ENCODE measurements around the gene CYP8B1.

CYP8B1 gene

DNA sequence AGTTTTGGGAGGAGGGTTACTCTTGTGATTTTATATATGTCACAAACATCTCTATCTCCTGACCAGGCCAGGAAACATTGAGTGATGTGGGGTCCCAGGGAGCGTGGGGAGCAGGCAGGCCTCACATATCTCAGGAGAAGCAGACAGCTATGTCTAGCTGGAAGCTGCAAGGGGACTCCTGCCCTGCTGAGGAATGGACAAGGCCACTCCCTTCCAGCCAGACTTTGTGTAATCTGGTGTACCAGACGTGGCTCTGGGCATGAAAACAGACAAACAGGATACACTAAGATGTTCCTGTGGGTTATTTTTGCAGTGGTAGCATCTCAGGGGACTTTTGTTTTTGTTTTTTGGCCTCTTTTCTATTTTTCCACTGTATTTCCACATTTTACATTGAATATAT, 23.2 kb downstream of the CYP8B1 start:
- no peak overlapping the region for H3K23ac ChIP-seq (ENCODE audit: low read length)
- no peak overlapping the region for H2BK120ac ChIP-seq (ENCODE audit: insufficient read depth, low read length, poor library complexity)

DNA sequence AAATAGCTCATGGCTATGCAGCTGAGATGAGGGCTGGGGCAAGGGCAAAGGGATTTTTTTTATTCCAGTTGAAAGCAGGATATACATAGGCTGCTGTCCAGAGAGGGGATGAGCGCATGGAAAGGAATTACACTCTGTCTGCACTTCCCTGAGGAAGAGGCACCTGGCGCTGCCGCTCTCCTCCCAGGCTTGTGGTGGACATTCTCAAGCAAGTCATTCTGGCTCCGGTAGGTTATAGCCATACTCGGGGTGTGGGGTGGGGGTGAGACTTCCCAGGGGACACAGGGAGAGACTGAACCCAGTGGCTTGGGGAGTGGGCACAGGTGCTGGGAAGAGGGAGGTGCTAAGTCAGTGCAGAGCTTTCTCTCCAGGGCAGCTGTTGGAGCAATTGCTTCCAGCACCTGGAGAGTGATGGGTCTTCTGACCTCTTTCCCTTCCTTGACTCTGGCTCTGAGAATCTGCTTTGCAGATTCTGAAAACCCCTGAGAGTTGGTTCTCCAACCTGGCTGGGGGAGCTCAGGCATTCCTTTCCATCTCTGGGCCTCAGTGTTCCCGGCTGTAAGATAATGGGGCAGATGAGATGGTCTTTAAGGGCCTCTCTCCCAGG, 24.3 kb downstream of the CYP8B1 start:
- no peak overlapping the region for H3K23ac ChIP-seq (ENCODE audit: low read length)
- no peak overlapping the region for H3K9ac ChIP-seq (ENCODE audit: low read length)
- H3K9me3 ChIP-seq (ENCODE audit: insufficient read depth, low read depth, low read length), result no peaks in the 10 kb centered on the region
- no peak overlapping the region for H2AFZ ChIP-seq (ENCODE audit: insufficient read depth, low read length, poor library complexity)
- no peak overlapping the region for H3K4me2 ChIP-seq (ENCODE audit: low read length)
- H3K79me2 ChIP-seq (ENCODE audit: control insufficient read depth, insufficient read depth, low read length, poor library complexity), result peaks cover 1% of the 10 kb centered on the region
- H4K91ac ChIP-seq (ENCODE audit: low read depth, low read length), result no peak overlapping the region
- no peak overlapping the region for H4K12ac ChIP-seq (ENCODE audit: low read depth, low read length)
- H2BK120ac ChIP-seq (ENCODE audit: insufficient read depth, low read length, poor library complexity), result no peak overlapping the region
- no peak for DNase-seq
- no peaks in the 10 kb centered on the region for H3K79me1 ChIP-seq (ENCODE audit: low read length)
- H3K27ac ChIP-seq (ENCODE audit: low read depth, low read length), result no peak overlapping the region
- H2BK12ac ChIP-seq (ENCODE audit: low read length), result no peak overlapping the region
- H3K4ac ChIP-seq (ENCODE audit: low read depth, low read length), result no peak overlapping the region
- peaks cover 0 to 3% of the 10 kb centered on the region in 2 experiments for H3K36me3 ChIP-seq (ENCODE audit: control insufficient read depth in 1 of 2, insufficient read depth in 2 of 2, low read length in 2 of 2)
- H3K18ac ChIP-seq (ENCODE audit: low read length), result no peak overlapping the region
- H4K8ac ChIP-seq (ENCODE audit: low read depth, low read length), result no peak overlapping the region
- no peak overlapping the region for H3K14ac ChIP-seq (ENCODE audit: low read length)
- peaks cover 5 to 11% of the 10 kb centered on the region in 2 experiments for H3K4me1 ChIP-seq (ENCODE audit: control insufficient read depth in 1 of 2, insufficient read depth in 2 of 2, low read length in 2 of 2)
- no peaks in the 10 kb centered on the region for H3K27me3 ChIP-seq (ENCODE audit: insufficient read depth, low read length)
- WGBS (ENCODE audit: extremely low coverage, insufficient coverage, insufficient read length), result no CpG with 5 or more reads among the region's 6 CpGs
- H3K4me3 ChIP-seq (ENCODE audit: low read depth, low read length), result no peak overlapping the region
- no peak overlapping the region for H2AK5ac ChIP-seq (ENCODE audit: low read length)
- H2BK5ac ChIP-seq (ENCODE audit: low read depth, low read length, poor library complexity), result no peak overlapping the region

More for the DNA sequence above, 23.2 kb downstream of the CYP8B1 start:
- Histone ChIP-seq H3K4me1 (ENCODE audit: control insufficient read depth in 1 of 2, insufficient read depth in 2 of 2, low read length in 2 of 2) (peaks cover 5 to 9% of the 10 kb centered on the region in 2 experiments), H3K9me3 (ENCODE audit: insufficient read depth, low read depth, low read length) (no peaks in the 10 kb centered on the region), H3K36me3 (ENCODE audit: control insufficient read depth in 1 of 2, insufficient read depth in 2 of 2, low read length in 2 of 2) (peaks cover 0 to 3% of the 10 kb centered on the region in 2 experiments), H2AK5ac (ENCODE audit: low read length) (no peak overlapping the region), H4K91ac (ENCODE audit: low read depth, low read length) (no peak overlapping the region), H3K79me1 (ENCODE audit: low read length) (no peaks in the 10 kb centered on the region), H3K4me2 (ENCODE audit: low read length) (no peak overlapping the region), H2BK12ac (ENCODE audit: low read length) (no peak overlapping the region), H3K27ac (ENCODE audit: low read depth, low read length) (no peak overlapping the region), H2AFZ (ENCODE audit: insufficient read depth, low read length, poor library complexity) (no peak overlapping the region), H3K14ac (ENCODE audit: low read length) (no peak overlapping the region), H3K4me3 (ENCODE audit: low read depth, low read length) (no peak overlapping the region), H3K79me2 (ENCODE audit: control insufficient read depth, insufficient read depth, low read length, poor library complexity) (no peaks in the 10 kb centered on the region), H3K27me3 (ENCODE audit: insufficient read depth, low read length) (no peaks in the 10 kb centered on the region), H4K12ac (ENCODE audit: low read depth, low read length) (no peak overlapping the region), H3K4ac (ENCODE audit: low read depth, low read length) (no peak overlapping the region), H3K18ac (ENCODE audit: low read length) (no peak overlapping the region), H4K8ac (ENCODE audit: low read depth, low read length) (no peak overlapping the region), H2BK5ac (ENCODE audit: low read depth, low read length, poor library complexity) (no peak overlapping the region), H3K9ac (ENCODE audit: low read length) (no peak overlapping the region)
- WGBS (ENCODE audit: extremely low coverage, insufficient coverage, insufficient read length), result no CpG with 5 or more reads among the region's 2 CpGs
- DNase-seq, result peak in 1 of 2 donors; percentile 23

DNA sequence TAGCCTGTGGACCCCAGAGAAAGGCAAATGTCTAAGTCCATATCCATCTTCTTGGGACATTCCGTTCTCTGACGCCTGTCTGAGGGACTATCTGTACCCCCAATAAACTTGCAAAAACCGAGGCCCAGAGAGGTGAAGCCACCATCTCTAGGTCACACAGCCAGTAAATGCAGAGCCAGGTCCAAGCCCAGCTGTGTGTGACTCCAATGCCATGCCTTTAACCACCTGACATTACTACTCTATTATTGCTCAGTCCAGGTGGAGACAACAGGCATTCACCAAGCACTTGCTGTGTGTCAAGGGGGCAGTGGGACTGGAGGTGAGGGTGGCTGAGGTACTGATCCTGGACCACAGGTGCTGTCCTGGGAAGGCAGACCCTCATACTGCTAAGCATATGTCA, 25.4 kb downstream of the CYP8B1 start:
- Histone ChIP-seq H4K12ac (ENCODE audit: low read depth, low read length) (no peak overlapping the region), H2BK5ac (ENCODE audit: low read depth, low read length, poor library complexity) (no peak overlapping the region), H4K8ac (ENCODE audit: low read depth, low read length) (no peak overlapping the region), H3K79me2 (ENCODE audit: control insufficient read depth, insufficient read depth, low read length, poor library complexity) (peaks cover 1% of the 10 kb centered on the region), H2AFZ (ENCODE audit: insufficient read depth, low read length, poor library complexity) (no peak overlapping the region), H2BK12ac (ENCODE audit: low read length) (no peak overlapping the region), H3K27ac (ENCODE audit: low read depth, low read length) (no peak overlapping the region), H3K9me3 (ENCODE audit: insufficient read depth, low read depth, low read length) (no peaks in the 10 kb centered on the region), H3K14ac (ENCODE audit: low read length) (no peak overlapping the region), H3K4ac (ENCODE audit: low read depth, low read length) (no peak overlapping the region), H3K4me1 (ENCODE audit: control insufficient read depth in 1 of 2, insufficient read depth in 2 of 2, low read length in 2 of 2) (peaks cover 5 to 11% of the 10 kb centered on the region in 2 experiments), H3K27me3 (ENCODE audit: insufficient read depth, low read length) (no peaks in the 10 kb centered on the region), H3K79me1 (ENCODE audit: low read length) (no peaks in the 10 kb centered on the region), H3K18ac (ENCODE audit: low read length) (no peak overlapping the region), H4K91ac (ENCODE audit: low read depth, low read length) (no peak overlapping the region), H3K36me3 (ENCODE audit: control insufficient read depth in 1 of 2, insufficient read depth in 2 of 2, low read length in 2 of 2) (peaks cover 0 to 3% of the 10 kb centered on the region in 2 experiments), H3K4me3 (ENCODE audit: low read depth, low read length) (no peak overlapping the region), H3K23ac (ENCODE audit: low read length) (no peak overlapping the region), H2BK120ac (ENCODE audit: insufficient read depth, low read length, poor library complexity) (no peak overlapping the region), H2AK5ac (ENCODE audit: low read length) (no peak overlapping the region), H3K9ac (ENCODE audit: low read length) (no peak overlapping the region), H3K4me2 (ENCODE audit: low read length) (no peak overlapping the region)
- no peak for DNase-seq
- WGBS (ENCODE audit: extremely low coverage, insufficient coverage, insufficient read length), result no CpG with 5 or more reads among the region's 3 CpGs

DNA sequence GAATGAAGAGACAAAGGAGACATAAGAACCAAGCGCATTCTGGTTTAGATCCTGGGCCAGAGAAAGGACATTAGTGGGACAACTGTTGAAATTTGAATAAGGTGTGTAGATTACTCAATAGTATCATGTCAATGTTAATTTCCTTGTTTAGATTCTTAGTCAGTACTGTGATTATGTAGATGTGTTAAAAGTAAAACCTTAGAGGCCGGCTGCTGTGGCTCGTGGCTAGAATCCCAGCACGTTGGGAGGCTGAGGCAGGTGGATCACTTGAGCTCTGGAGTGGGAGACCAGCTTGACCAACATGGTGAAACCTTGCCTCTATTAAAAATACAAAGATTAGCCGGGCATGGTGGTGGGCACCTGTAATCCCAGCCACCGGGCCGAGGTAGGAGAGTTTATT, 26.7 kb downstream of the CYP8B1 start:
- no CpG with 5 or more reads among the region's 7 CpGs for WGBS (ENCODE audit: extremely low coverage, insufficient coverage, insufficient read length)
- no peak overlapping the region for H3K14ac ChIP-seq (ENCODE audit: low read length)
- H4K12ac ChIP-seq (ENCODE audit: low read depth, low read length), result no peak overlapping the region
- H2AFZ ChIP-seq (ENCODE audit: insufficient read depth, low read length, poor library complexity), result no peak overlapping the region
- peaks cover 3 to 6% of the 10 kb centered on the region in 2 experiments for H3K36me3 ChIP-seq (ENCODE audit: control insufficient read depth in 1 of 2, insufficient read depth in 2 of 2, low read length in 2 of 2)
- no peak overlapping the region for H2AK5ac ChIP-seq (ENCODE audit: low read length)
- DNase-seq, result no peak
- H3K4me2 ChIP-seq (ENCODE audit: low read length), result no peak overlapping the region
- H3K4me1 ChIP-seq (ENCODE audit: control insufficient read depth in 1 of 2, insufficient read depth in 2 of 2, low read length in 2 of 2), result peaks cover 9 to 19% of the 10 kb centered on the region in 2 experiments
- no peaks in the 10 kb centered on the region for H3K27me3 ChIP-seq (ENCODE audit: insufficient read depth, low read length)
- no peak overlapping the region for H3K4ac ChIP-seq (ENCODE audit: low read depth, low read length)
- no peak overlapping the region for H3K4me3 ChIP-seq (ENCODE audit: low read depth, low read length)
- H4K8ac ChIP-seq (ENCODE audit: low read depth, low read length), result no peak overlapping the region
- no peak overlapping the region for H3K9ac ChIP-seq (ENCODE audit: low read length)
- H3K27ac ChIP-seq (ENCODE audit: low read depth, low read length), result no peak overlapping the region
- H3K9me3 ChIP-seq (ENCODE audit: insufficient read depth, low read depth, low read length), result no peaks in the 10 kb centered on the region
- H3K18ac ChIP-seq (ENCODE audit: low read length), result no peak overlapping the region
- H3K23ac ChIP-seq (ENCODE audit: low read length), result no peak overlapping the region
- H2BK12ac ChIP-seq (ENCODE audit: low read length), result no peak overlapping the region
- H4K91ac ChIP-seq (ENCODE audit: low read depth, low read length), result no peak overlapping the region
- no peak overlapping the region for H2BK5ac ChIP-seq (ENCODE audit: low read depth, low read length, poor library complexity)
- no peak overlapping the region for H2BK120ac ChIP-seq (ENCODE audit: insufficient read depth, low read length, poor library complexity)
- peaks cover 1% of the 10 kb centered on the region for H3K79me2 ChIP-seq (ENCODE audit: control insufficient read depth, insufficient read depth, low read length, poor library complexity)
- no peaks in the 10 kb centered on the region for H3K79me1 ChIP-seq (ENCODE audit: low read length)

Measured in trophoblast cell (in vitro differentiated cells and primary cell).